ENCODE measurements around the gene TENT5A. TPM values are rescaled to one million over a fixed set of nuclear protein-coding genes. Genes with fewer than 3 reads are reported as not detected.

Gene TENT5A
- total RNA-seq, 1 experiment from 2014 or later, result not detected

- no peaks in the 10 kb centered on the region for H3K36me3 ChIP-seq (ENCODE audit: insufficient read depth, low read length)
- H3K9me3 ChIP-seq (ENCODE audit: low read length), result no peaks in the 10 kb centered on the region
- H2AFZ ChIP-seq (ENCODE audit: low read length), result no peak overlapping the region
- H3K27ac ChIP-seq (ENCODE audit: low read length), result no peak overlapping the region
- H3K4me2 ChIP-seq (ENCODE audit: low read depth, low read length, poor library complexity, severe bottlenecking), result no peak overlapping the region
- no peaks in the 10 kb centered on the region for H3K79me2 ChIP-seq (ENCODE audit: low read length)
- no peaks in the 10 kb centered on the region for H3K4me1 ChIP-seq (ENCODE audit: low read length)
- H3K4me3 ChIP-seq (ENCODE audit: low read length), result no peak overlapping the region
- no peaks in the 10 kb centered on the region for H4K20me1 ChIP-seq (ENCODE audit: insufficient read depth, low read depth, low read length)
- no peaks in the 10 kb centered on the region for H3K27me3 ChIP-seq (ENCODE audit: low read length)
- no peaks in the 10 kb centered on the region for H3K9me2 ChIP-seq (replicated peaks; ENCODE audit: insufficient read depth, low read length)
- no peak for DNase-seq
- H3K9ac ChIP-seq (ENCODE audit: low read length), result no peak overlapping the region
Measured at GRCh38 chr6:81769824-81770223, 17.3 kb upstream of the TENT5A start.

GRCh38 chr6:81768150-81768942 lies 15.9 kb upstream of the TENT5A start:
- H3K9me2 ChIP-seq (replicated peaks; ENCODE audit: insufficient read depth, low read length), result no peaks in the 10 kb centered on the region
- no peak overlapping the region for H3K4me2 ChIP-seq (ENCODE audit: low read depth, low read length, poor library complexity, severe bottlenecking)
- H3K9me3 ChIP-seq (ENCODE audit: low read length), result no peaks in the 10 kb centered on the region
- H3K27ac ChIP-seq (ENCODE audit: low read length), result no peak overlapping the region
- H3K9ac ChIP-seq (ENCODE audit: low read length), result no peak overlapping the region
- H3K27me3 ChIP-seq (ENCODE audit: low read length), result no peaks in the 10 kb centered on the region
- DNase-seq, result no peak
- H3K4me1 ChIP-seq (ENCODE audit: low read length), result no peaks in the 10 kb centered on the region
- H3K79me2 ChIP-seq (ENCODE audit: low read length), result no peaks in the 10 kb centered on the region
- no peaks in the 10 kb centered on the region for H3K36me3 ChIP-seq (ENCODE audit: insufficient read depth, low read length)
- H2AFZ ChIP-seq (ENCODE audit: low read length), result no peak overlapping the region
- H3K4me3 ChIP-seq (ENCODE audit: low read length), result no peak overlapping the region
- no peaks in the 10 kb centered on the region for H4K20me1 ChIP-seq (ENCODE audit: insufficient read depth, low read depth, low read length)

- Histone ChIP-seq H2AFZ (ENCODE audit: low read length) (no peak overlapping the region), H3K9me3 (ENCODE audit: low read length) (no peaks in the 10 kb centered on the region), H3K4me2 (ENCODE audit: low read depth, low read length, poor library complexity, severe bottlenecking) (no peak overlapping the region), H3K4me1 (ENCODE audit: low read length) (no peaks in the 10 kb centered on the region), H3K9ac (ENCODE audit: low read length) (no peak overlapping the region), H3K27ac (ENCODE audit: low read length) (no peak overlapping the region), H3K27me3 (ENCODE audit: low read length) (no peaks in the 10 kb centered on the region), H4K20me1 (ENCODE audit: insufficient read depth, low read depth, low read length) (no peaks in the 10 kb centered on the region), H3K79me2 (ENCODE audit: low read length) (no peaks in the 10 kb centered on the region), H3K9me2 (replicated peaks; ENCODE audit: insufficient read depth, low read length) (no peaks in the 10 kb centered on the region), H3K36me3 (ENCODE audit: insufficient read depth, low read length) (no peaks in the 10 kb centered on the region), H3K4me3 (ENCODE audit: low read length) (no peak overlapping the region)
- DNase-seq, result no peak
Measured at GRCh38 chr6:81767163-81767891, 14.8 kb upstream of the TENT5A start.

- Histone ChIP-seq H3K4me3 (ENCODE audit: low read length) (no peak overlapping the region), H3K9me3 (ENCODE audit: low read length) (no peaks in the 10 kb centered on the region), H3K9me2 (replicated peaks; ENCODE audit: insufficient read depth, low read length) (no peaks in the 10 kb centered on the region), H3K27ac (ENCODE audit: low read length) (no peak overlapping the region), H3K4me1 (ENCODE audit: low read length) (no peaks in the 10 kb centered on the region), H3K4me2 (ENCODE audit: low read depth, low read length, poor library complexity, severe bottlenecking) (no peak overlapping the region), H3K9ac (ENCODE audit: low read length) (no peak overlapping the region), H3K27me3 (ENCODE audit: low read length) (no peaks in the 10 kb centered on the region), H3K36me3 (ENCODE audit: insufficient read depth, low read length) (no peaks in the 10 kb centered on the region), H4K20me1 (ENCODE audit: insufficient read depth, low read depth, low read length) (no peaks in the 10 kb centered on the region), H2AFZ (ENCODE audit: low read length) (no peak overlapping the region), H3K79me2 (ENCODE audit: low read length) (no peaks in the 10 kb centered on the region)
- DNase-seq, result no peak
Measured at GRCh38 chr6:81766482-81767069, 14.1 kb upstream of the TENT5A start.

- H3K4me1 ChIP-seq (ENCODE audit: low read length), result no peaks in the 10 kb centered on the region
- no peaks in the 10 kb centered on the region for H3K79me2 ChIP-seq (ENCODE audit: low read length)
- no peak overlapping the region for H2AFZ ChIP-seq (ENCODE audit: low read length)
- H3K9me3 ChIP-seq (ENCODE audit: low read length), result no peaks in the 10 kb centered on the region
- H3K9ac ChIP-seq (ENCODE audit: low read length), result no peak overlapping the region
- no peaks in the 10 kb centered on the region for H3K9me2 ChIP-seq (replicated peaks; ENCODE audit: insufficient read depth, low read length)
- no peaks in the 10 kb centered on the region for H4K20me1 ChIP-seq (ENCODE audit: insufficient read depth, low read depth, low read length)
- no peaks in the 10 kb centered on the region for H3K27me3 ChIP-seq (ENCODE audit: low read length)
- H3K4me3 ChIP-seq (ENCODE audit: low read length), result no peak overlapping the region
- no peak overlapping the region for H3K4me2 ChIP-seq (ENCODE audit: low read depth, low read length, poor library complexity, severe bottlenecking)
- no peak for DNase-seq
- no peak overlapping the region for H3K27ac ChIP-seq (ENCODE audit: low read length)
- H3K36me3 ChIP-seq (ENCODE audit: insufficient read depth, low read length), result no peaks in the 10 kb centered on the region
Measured at GRCh38 chr6:81764531-81764930, 12.1 kb upstream of the TENT5A start.

GRCh38 chr6:81763968-81764367 lies 11.5 kb upstream of the TENT5A start:
- Histone ChIP-seq H3K4me1 (ENCODE audit: low read length) (no peaks in the 10 kb centered on the region), H3K4me3 (ENCODE audit: low read length) (no peak overlapping the region), H3K9me2 (replicated peaks; ENCODE audit: insufficient read depth, low read length) (no peaks in the 10 kb centered on the region), H3K9me3 (ENCODE audit: low read length) (no peaks in the 10 kb centered on the region), H3K79me2 (ENCODE audit: low read length) (no peaks in the 10 kb centered on the region), H3K27me3 (ENCODE audit: low read length) (no peaks in the 10 kb centered on the region), H3K27ac (ENCODE audit: low read length) (no peak overlapping the region), H2AFZ (ENCODE audit: low read length) (no peak overlapping the region), H3K36me3 (ENCODE audit: insufficient read depth, low read length) (no peaks in the 10 kb centered on the region), H3K4me2 (ENCODE audit: low read depth, low read length, poor library complexity, severe bottlenecking) (no peak overlapping the region), H3K9ac (ENCODE audit: low read length) (no peak overlapping the region), H4K20me1 (ENCODE audit: insufficient read depth, low read depth, low read length) (no peaks in the 10 kb centered on the region)
- no peak for DNase-seq

GRCh38 chr6:81763051-81763450 lies 10.6 kb upstream of the TENT5A start:
- Histone ChIP-seq H3K4me2 (ENCODE audit: low read depth, low read length, poor library complexity, severe bottlenecking) (no peak overlapping the region), H3K36me3 (ENCODE audit: insufficient read depth, low read length) (no peaks in the 10 kb centered on the region), H3K4me1 (ENCODE audit: low read length) (no peaks in the 10 kb centered on the region), H3K9ac (ENCODE audit: low read length) (no peak overlapping the region), H3K4me3 (ENCODE audit: low read length) (no peak overlapping the region), H3K27ac (ENCODE audit: low read length) (no peak overlapping the region), H2AFZ (ENCODE audit: low read length) (no peak overlapping the region), H3K79me2 (ENCODE audit: low read length) (no peaks in the 10 kb centered on the region), H3K9me3 (ENCODE audit: low read length) (no peaks in the 10 kb centered on the region), H4K20me1 (ENCODE audit: insufficient read depth, low read depth, low read length) (no peaks in the 10 kb centered on the region), H3K9me2 (replicated peaks; ENCODE audit: insufficient read depth, low read length) (no peaks in the 10 kb centered on the region), H3K27me3 (ENCODE audit: low read length) (no peaks in the 10 kb centered on the region)
- no peak for DNase-seq

- Histone ChIP-seq H3K79me2 (ENCODE audit: low read length) (no peaks in the 10 kb centered on the region), H3K27ac (ENCODE audit: low read length) (no peak overlapping the region), H3K9ac (ENCODE audit: low read length) (no peak overlapping the region), H3K9me2 (replicated peaks; ENCODE audit: insufficient read depth, low read length) (no peaks in the 10 kb centered on the region), H3K4me1 (ENCODE audit: low read length) (no peaks in the 10 kb centered on the region), H3K4me3 (ENCODE audit: low read length) (no peak overlapping the region), H4K20me1 (ENCODE audit: insufficient read depth, low read depth, low read length) (no peaks in the 10 kb centered on the region), H3K27me3 (ENCODE audit: low read length) (no peaks in the 10 kb centered on the region), H2AFZ (ENCODE audit: low read length) (no peak overlapping the region), H3K36me3 (ENCODE audit: insufficient read depth, low read length) (no peaks in the 10 kb centered on the region), H3K4me2 (ENCODE audit: low read depth, low read length, poor library complexity, severe bottlenecking) (no peak overlapping the region), H3K9me3 (ENCODE audit: low read length) (no peaks in the 10 kb centered on the region)
- DNase-seq, result no peak
Measured at GRCh38 chr6:81762606-81763005, 10.1 kb upstream of the TENT5A start.
